Stimulated activated naive CD8-positive, alpha-beta T cell treated with anti-CD3 and anti-CD28 coated beads, Interleukin-15, amount 100 ng/mL, for 72 hours (primary cell): ENCODE measurements around the gene ROBO1.
"Not testable (repeated sequence)": the region's sequence is repeated elsewhere in the genome, so short reads cannot be mapped to it uniquely, and the experiment has no call there.

Experiments used
- ATAC-seq: fragments of 150-1000 bp; cut with Tn5 transposase; 2 replicates; pipeline ENCODE4 v1.10.0; 2021; ENCODE audit warnings: mild to moderate bottlenecking, moderate library complexity
- DNase-seq, 2 donors: peaks; one replicate each; pipeline ENCODE4 v3.0.0; 2021 to 2022
- H3K27ac Mint-ChIP-seq, 2 donors: one replicate each; pipeline ENCODE4 v1.8.0; 2022; ENCODE audit warnings: mild to moderate bottlenecking in 2 of 2, mixed read lengths in 2 of 2, moderate library complexity in 2 of 2
- H3K27me3 Mint-ChIP-seq: one replicate; pipeline ENCODE4 v1.8.0; 2022; ENCODE audit warnings: mixed read lengths
- H3K4me1 Mint-ChIP-seq: one replicate; pipeline ENCODE4 v1.8.0; 2022; ENCODE audit warnings: mild to moderate bottlenecking, mixed read lengths
- H3K4me3 Mint-ChIP-seq, 2 donors: one replicate each; pipeline ENCODE4 v1.8.0; 2022; ENCODE audit warnings: mild to moderate bottlenecking in 2 of 2, mixed read lengths in 2 of 2, moderate library complexity in 1 of 2
- H3K9me3 Mint-ChIP-seq, 2 donors: one replicate each; pipeline ENCODE4 v1.8.0; 2022; ENCODE audit warnings: mixed read lengths in 2 of 2

The ROBO1 gene

GRCh38 chr3:79543218-79543982 lies 224.4 kb downstream of the ROBO1 start:
- H3K4me1 Mint-ChIP-seq, result no peaks in the 10 kb centered on the region
- no peak overlapping the region for H3K27ac Mint-ChIP-seq
- DNase-seq, result no peak
- no peak for ATAC-seq
- no peaks in the 10 kb centered on the region for H3K27me3 Mint-ChIP-seq
- no peaks in the 10 kb centered on the region for H3K9me3 Mint-ChIP-seq
- no peak overlapping the region for H3K4me3 Mint-ChIP-seq

DNA sequence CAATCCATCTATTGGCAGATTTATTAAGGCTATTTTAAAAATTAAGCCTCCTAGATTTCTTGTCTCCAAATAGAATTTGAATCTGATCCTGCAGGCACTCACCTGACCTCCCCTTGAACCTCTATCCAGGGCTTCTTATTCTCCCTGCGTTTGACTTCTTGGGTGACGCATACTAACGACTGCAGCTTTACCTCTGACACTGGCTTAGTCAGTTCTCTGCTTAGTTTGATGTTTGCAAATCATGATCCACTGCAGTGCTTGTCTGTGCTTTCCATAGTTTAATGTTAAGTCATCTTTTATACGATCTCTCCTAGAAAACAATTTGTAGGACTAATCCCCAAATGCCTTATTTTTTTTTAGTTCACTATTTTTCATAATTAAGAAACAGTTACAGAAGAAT lies 233.1 kb downstream of the ROBO1 start:
- ATAC-seq (no peak), DNase-seq (no peak)
- H3K4me3 Mint-ChIP-seq, result no peak overlapping the region
- no peak overlapping the region for H3K27ac Mint-ChIP-seq
- peaks cover 0 to 5% of the 10 kb centered on the region in 2 donors for H3K9me3 Mint-ChIP-seq
- H3K27me3 Mint-ChIP-seq, result no peaks in the 10 kb centered on the region
- H3K4me1 Mint-ChIP-seq, result no peaks in the 10 kb centered on the region

DNA sequence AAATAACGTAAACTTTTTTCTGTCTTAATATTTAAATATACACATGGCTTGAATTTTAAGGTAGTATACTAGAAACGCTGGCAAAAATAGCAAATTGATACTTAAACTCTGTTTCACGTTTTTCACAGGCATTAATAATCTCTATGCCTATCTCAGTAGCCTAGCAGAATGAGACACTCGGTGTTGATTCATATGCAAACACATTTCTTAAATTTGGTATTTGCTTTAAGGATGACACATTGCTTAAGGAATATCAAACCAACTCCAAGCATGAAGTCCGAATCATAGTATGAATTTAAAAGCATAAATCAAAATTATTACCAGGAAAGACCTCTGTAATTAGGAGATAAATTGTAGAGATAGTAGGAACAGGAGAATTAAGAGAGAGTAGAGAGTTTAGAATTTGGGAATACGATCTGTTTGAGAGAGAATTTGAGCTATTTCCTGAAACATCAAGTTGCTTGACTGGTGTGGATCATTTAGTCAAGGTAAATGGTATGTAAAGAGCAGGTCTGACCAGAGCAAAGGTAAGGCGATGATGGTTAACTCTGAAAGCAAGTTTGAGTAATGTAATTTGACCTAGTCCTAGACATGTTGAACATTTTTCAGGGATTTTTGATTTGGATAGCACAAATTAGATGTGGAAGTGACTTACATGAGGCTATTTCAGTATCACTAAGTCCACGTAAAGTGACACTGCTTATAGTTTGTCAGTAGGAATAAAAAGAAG lies 236.1 kb downstream of the ROBO1 start:
- Mint-ChIP-seq H3K4me1 (no peaks in the 10 kb centered on the region), H3K4me3 (no peak overlapping the region), H3K9me3 (peaks cover 0 to 5% of the 10 kb centered on the region in 2 donors), H3K27me3 (no peaks in the 10 kb centered on the region), H3K27ac (no peak overlapping the region)
- ATAC-seq (no peak), DNase-seq (no peak)

GRCh38 chr3:79521221-79521848 lies 246.5 kb downstream of the ROBO1 start:
- ATAC-seq, result no peak
- DNase-seq, result no peak
- Mint-ChIP-seq H3K27me3 (no peaks in the 10 kb centered on the region), H3K9me3 (no peaks in the 10 kb centered on the region), H3K27ac (no peak overlapping the region), H3K4me1 (no peaks in the 10 kb centered on the region), H3K4me3 (no peak overlapping the region)

DNA sequence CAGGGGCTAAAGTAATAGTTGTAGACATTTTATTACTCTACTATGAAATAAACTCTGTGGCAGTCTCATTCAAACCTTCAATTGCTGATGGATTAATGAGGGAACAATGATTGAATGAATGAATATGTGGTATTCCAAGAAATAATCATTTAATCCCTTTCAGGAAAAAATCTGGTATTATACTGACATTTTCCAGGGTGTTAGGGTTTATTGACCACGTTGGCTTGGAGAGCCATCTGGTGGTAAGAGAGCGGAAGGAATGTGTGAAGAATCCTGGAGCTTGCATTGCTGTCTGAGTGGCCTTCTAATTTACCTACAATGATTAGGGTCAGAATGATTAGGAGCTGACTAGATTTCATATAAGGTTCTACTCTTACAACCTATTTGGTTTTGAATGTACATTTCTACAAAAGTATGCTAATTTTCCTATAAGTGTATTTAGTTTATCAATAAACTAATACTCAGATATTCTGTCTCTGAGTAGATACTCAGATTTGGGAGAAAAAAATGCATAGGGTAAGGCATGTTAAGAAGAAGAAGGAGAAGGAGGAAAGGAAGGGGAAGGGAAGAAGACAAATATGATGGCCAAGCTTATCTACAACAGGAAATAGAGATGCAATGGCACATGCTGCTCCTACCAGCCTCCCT lies 249.9 kb downstream of the ROBO1 start:
- no peak overlapping the region for H3K4me3 Mint-ChIP-seq
- H3K27me3 Mint-ChIP-seq, result no peaks in the 10 kb centered on the region
- no peaks in the 10 kb centered on the region for H3K4me1 Mint-ChIP-seq
- DNase-seq (no peak), ATAC-seq (no peak)
- no peak overlapping the region for H3K27ac Mint-ChIP-seq
- no peaks in the 10 kb centered on the region for H3K9me3 Mint-ChIP-seq

- DNase-seq (no peak), ATAC-seq (no peak)
- H3K4me1 Mint-ChIP-seq, result no peaks in the 10 kb centered on the region
- H3K4me3 Mint-ChIP-seq, result no peak overlapping the region
- H3K9me3 Mint-ChIP-seq, result no peaks in the 10 kb centered on the region
- H3K27ac Mint-ChIP-seq, result no peak overlapping the region
- H3K27me3 Mint-ChIP-seq, result no peaks in the 10 kb centered on the region
Measured at GRCh38 chr3:79516795-79517194, 251.0 kb downstream of the ROBO1 start.

GRCh38 chr3:79515072-79515471 lies 252.7 kb downstream of the ROBO1 start:
- H3K9me3 Mint-ChIP-seq, result no peaks in the 10 kb centered on the region
- H3K27me3 Mint-ChIP-seq, result no peaks in the 10 kb centered on the region
- ATAC-seq (no peak), DNase-seq (no peak)
- no peaks in the 10 kb centered on the region for H3K4me1 Mint-ChIP-seq
- H3K27ac Mint-ChIP-seq, result no peak overlapping the region
- H3K4me3 Mint-ChIP-seq, result no peak overlapping the region

DNA sequence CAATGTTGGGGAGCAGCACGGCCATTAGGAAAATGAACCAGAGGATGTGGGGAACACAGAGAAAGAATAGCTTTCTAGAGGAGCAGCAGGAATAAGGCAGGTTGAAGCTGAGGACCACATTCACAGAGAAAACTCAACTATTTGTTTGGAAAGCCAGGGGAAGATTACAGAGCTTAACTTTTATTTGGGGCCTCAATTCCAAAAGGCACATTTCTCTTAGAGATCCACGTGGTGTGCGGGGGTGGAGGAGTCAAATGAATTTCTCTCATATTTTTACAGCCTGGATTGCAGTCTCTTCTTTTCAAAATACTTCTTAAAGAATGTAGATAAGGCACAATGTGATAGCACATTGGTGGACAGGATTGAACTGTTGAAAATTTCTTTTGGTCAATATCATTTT lies 253.7 kb downstream of the ROBO1 start:
- Mint-ChIP-seq H3K4me1 (no peaks in the 10 kb centered on the region), H3K27ac (no peak overlapping the region), H3K4me3 (no peak overlapping the region), H3K27me3 (no peaks in the 10 kb centered on the region), H3K9me3 (no peaks in the 10 kb centered on the region)
- ATAC-seq, result no peak
- no peak for DNase-seq

GRCh38 chr3:79506751-79507150 lies 261.0 kb downstream of the ROBO1 start:
- peaks cover 0 to 6% of the 10 kb centered on the region in 2 donors for H3K9me3 Mint-ChIP-seq
- H3K4me1 Mint-ChIP-seq, result no peaks in the 10 kb centered on the region
- H3K27ac Mint-ChIP-seq, result no peak overlapping the region
- no peaks in the 10 kb centered on the region for H3K27me3 Mint-ChIP-seq
- no peak for ATAC-seq
- DNase-seq, result no peak
- no peak overlapping the region for H3K4me3 Mint-ChIP-seq

- not testable (repeated sequence) for ATAC-seq, H3K27me3 Mint-ChIP-seq, H3K27ac Mint-ChIP-seq, DNase-seq, H3K4me1 Mint-ChIP-seq, H3K4me3 Mint-ChIP-seq
- peaks cover 0 to 15% of the 10 kb centered on the region in 2 donors for H3K9me3 Mint-ChIP-seq
Measured at GRCh38 chr3:79502216-79502681, 265.5 kb downstream of the ROBO1 start.

GRCh38 chr3:79497447-79498111 lies 270.2 kb downstream of the ROBO1 start:
- no peaks in the 10 kb centered on the region for H3K4me1 Mint-ChIP-seq
- no peak overlapping the region for H3K27ac Mint-ChIP-seq
- no peak for ATAC-seq
- no peak for DNase-seq
- H3K27me3 Mint-ChIP-seq, result no peaks in the 10 kb centered on the region
- H3K9me3 Mint-ChIP-seq, result peaks cover 4 to 9% of the 10 kb centered on the region in 2 donors
- H3K4me3 Mint-ChIP-seq, result no peak overlapping the region

DNA sequence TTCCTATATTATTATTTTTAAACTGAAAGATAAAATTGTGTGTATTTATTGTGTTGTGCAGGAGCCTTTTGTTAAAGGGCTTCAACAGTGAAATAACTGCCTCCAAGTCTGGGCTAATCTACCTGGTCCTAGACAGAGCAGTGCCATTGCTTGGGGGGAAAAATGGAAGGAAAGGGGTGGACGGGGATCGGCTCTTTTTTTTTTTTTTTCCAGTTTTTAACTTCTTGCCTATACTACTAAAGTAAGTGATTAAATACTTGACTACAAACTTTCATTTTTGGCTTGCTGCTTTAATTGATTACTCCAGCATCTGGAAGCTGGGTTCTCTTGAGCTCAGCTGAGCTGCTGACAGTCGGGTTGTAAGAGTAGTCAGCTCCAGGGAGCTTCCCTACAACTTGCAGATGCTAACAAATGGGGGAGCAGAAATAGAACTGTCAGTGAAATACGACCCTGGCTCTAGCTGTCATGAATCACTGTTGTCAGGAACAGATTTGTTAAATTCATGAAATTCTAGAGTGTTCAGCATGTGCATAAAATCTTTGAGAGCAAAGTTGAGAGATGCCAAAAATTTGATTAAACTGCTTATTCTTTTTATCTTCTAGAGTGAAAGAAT lies 276.7 kb downstream of the ROBO1 start:
- Mint-ChIP-seq H3K4me3 (no peak overlapping the region), H3K9me3 (peaks cover 0 to 4% of the 10 kb centered on the region in 2 donors), H3K27ac (no peak overlapping the region), H3K27me3 (no peaks in the 10 kb centered on the region), H3K4me1 (no peaks in the 10 kb centered on the region)
- ATAC-seq (no peak), DNase-seq (no peak)

GRCh38 chr3:79490165-79491028 lies 277.4 kb downstream of the ROBO1 start:
- Mint-ChIP-seq H3K4me1 (no peaks in the 10 kb centered on the region), H3K27ac (no peak overlapping the region), H3K4me3 (no peak overlapping the region), H3K27me3 (no peaks in the 10 kb centered on the region), H3K9me3 (peaks cover 0 to 4% of the 10 kb centered on the region in 2 donors)
- no peak for DNase-seq
- no peak for ATAC-seq

DNA sequence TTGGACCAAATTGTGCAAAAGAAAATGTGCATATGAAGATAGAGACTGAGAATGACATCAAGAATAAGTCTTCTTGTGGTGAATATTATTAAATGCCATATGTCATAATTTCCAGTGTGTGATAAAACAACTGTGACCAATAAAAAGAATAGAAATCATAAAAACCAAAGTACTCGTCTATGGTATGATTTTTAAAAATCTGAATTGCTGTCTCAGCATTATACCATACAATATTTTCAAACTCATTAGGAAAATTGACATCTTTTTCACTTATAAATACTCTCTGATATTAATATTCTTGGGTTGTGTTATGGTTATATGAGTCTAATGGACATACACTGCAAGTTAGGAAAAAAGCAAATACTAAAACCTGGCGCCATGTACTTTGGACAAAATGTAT lies 279.4 kb downstream of the ROBO1 start:
- Mint-ChIP-seq H3K27me3 (no peaks in the 10 kb centered on the region), H3K4me1 (no peaks in the 10 kb centered on the region), H3K9me3 (no peaks in the 10 kb centered on the region), H3K4me3 (no peak overlapping the region), H3K27ac (no peak overlapping the region)
- DNase-seq, result no peak
- ATAC-seq, result no peak
